ENCODE measurements around the gene CDH4. TPM values are rescaled to one million over a fixed set of nuclear protein-coding genes. Genes with fewer than 3 reads are reported as not detected.

Gene CDH4
- total RNA-seq, 1 experiment from 2014 or later = not detected

DNA sequence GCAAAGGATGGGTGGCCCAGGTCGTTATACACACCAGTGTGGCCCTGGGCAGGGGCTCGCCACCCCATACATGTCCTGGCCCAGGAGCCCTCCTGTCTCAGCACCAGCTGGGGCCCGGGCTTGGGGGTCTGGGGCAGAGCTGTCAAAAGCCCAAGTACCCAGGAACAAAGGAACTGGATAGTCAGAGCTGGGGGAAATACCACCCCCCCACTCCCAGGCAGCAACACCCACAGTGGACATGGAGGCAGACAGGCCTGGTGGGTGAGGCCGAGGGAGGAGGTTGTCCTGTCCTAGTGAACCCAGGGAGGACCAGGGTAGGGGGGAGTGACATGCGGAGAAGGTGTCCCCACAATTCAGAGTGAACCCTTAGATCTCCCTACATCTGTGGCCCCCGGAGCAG lies 406.5 kb downstream of the CDH4 start:
- no peak overlapping the region for H3K4me3 ChIP-seq
- H3K4me2 ChIP-seq = no peak overlapping the region
- H3K27me3 ChIP-seq (ENCODE audit: insufficient read depth, low read depth) = peaks cover 92% of the 10 kb centered on the region
- no peaks in the 10 kb centered on the region for H3F3A ChIP-seq (ENCODE audit: insufficient read depth, low read depth)
- no TSS peak for BruUV-seq (replicated peaks)
- H3K9me3 ChIP-seq (ENCODE audit: insufficient read depth, low read depth) = no peaks in the 10 kb centered on the region
- H3K79me2 ChIP-seq (ENCODE audit: low read depth) = no peaks in the 10 kb centered on the region
- ChIA-PET CTCF (no interaction called here), POLR2A (ENCODE audit: unreplicated experiment) (no interaction called here)
- H3K9me2 ChIP-seq (ENCODE audit: insufficient read depth) = no peaks in the 10 kb centered on the region
- no peaks in the 10 kb centered on the region for H3K36me3 ChIP-seq (ENCODE audit: low read depth)
- no peak for DNase-seq
- H4K20me1 ChIP-seq (ENCODE audit: insufficient read depth) = 0 out of 2 replicates have a peak, but pooled peaks cover 4% of the 10 kb centered on the region
- H3K4me1 ChIP-seq (replicated peaks; ENCODE audit: insufficient read depth) = no peaks in the 10 kb centered on the region
- intact Hi-C loops (cut with micrococcal nuclease; ENCODE audit: unreplicated experiment) = no loop called here
- no peak overlapping the region for H2AFZ ChIP-seq
- TF ChIP-seq EZH2 (IDR thresholded peaks at IDR 0.05; ENCODE audit: low read depth) = no peak
- TF ChIP-seq, protein P1, sequence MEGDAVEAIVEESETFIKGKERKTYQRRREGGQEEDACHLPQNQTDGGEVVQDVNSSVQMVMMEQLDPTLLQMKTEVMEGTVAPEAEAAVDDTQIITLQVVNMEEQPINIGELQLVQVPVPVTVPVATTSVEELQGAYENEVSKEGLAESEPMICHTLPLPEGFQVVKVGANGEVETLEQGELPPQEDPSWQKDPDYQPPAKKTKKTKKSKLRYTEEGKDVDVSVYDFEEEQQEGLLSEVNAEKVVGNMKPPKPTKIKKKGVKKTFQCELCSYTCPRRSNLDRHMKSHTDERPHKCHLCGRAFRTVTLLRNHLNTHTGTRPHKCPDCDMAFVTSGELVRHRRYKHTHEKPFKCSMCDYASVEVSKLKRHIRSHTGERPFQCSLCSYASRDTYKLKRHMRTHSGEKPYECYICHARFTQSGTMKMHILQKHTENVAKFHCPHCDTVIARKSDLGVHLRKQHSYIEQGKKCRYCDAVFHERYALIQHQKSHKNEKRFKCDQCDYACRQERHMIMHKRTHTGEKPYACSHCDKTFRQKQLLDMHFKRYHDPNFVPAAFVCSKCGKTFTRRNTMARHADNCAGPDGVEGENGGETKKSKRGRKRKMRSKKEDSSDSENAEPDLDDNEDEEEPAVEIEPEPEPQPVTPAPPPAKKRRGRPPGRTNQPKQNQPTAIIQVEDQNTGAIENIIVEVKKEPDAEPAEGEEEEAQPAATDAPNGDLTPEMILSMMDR (conservative IDR thresholded peaks at IDR 0.05) = no peak
- H3K27ac ChIP-seq = no peak overlapping the region

DNA sequence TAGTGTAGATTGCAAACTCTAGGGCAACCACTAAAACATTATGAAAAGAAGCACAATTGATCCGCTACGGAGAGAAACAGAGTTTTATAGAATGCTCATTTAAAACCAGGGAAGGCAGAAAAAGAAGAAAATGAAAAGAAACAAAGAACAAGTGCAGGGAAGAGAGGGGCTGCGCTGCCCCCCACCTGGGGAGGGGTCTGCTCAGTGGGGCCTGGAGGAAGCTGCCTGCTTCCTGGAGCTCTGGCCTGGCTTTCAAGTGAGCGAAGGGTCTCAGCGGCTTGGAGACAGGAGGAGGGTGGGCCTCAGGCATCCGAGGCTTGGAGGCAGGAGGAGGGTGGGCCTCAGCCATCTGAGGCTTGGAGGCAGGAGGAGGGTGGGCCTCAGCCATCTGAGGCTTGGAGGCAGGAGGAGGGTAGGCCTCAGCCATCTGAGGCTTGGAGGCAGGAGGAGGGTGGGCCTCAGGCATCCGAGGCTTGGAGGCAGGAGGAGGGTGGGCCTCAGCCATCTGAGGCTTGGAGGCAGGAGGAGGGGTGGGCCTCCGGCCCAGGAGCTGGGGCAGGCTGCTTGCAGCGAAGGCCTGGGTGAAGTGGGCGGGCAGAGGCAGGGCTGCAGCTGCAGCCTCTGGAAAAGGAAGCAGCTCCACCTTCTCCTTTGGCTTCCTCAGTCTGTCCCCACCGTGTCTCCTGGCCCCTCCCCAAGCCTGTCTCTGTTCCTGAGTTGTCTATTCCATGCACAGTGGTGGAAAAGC lies 407.4 kb downstream of the CDH4 start:
- H3K79me2 ChIP-seq (ENCODE audit: low read depth) = no peaks in the 10 kb centered on the region
- H3F3A ChIP-seq (ENCODE audit: insufficient read depth, low read depth) = no peaks in the 10 kb centered on the region
- no peak overlapping the region for H3K4me2 ChIP-seq
- no TSS peak for BruUV-seq (replicated peaks)
- no peak overlapping the region for H2AFZ ChIP-seq
- no peak for DNase-seq
- H4K20me1 ChIP-seq (ENCODE audit: insufficient read depth) = 0 out of 2 replicates have a peak, but pooled peaks cover 4% of the 10 kb centered on the region
- intact Hi-C loops (cut with micrococcal nuclease; ENCODE audit: unreplicated experiment) = no loop called here
- peaks cover 97% of the 10 kb centered on the region for H3K27me3 ChIP-seq (ENCODE audit: insufficient read depth, low read depth)
- no peaks in the 10 kb centered on the region for H3K9me3 ChIP-seq (ENCODE audit: insufficient read depth, low read depth)
- H3K9me2 ChIP-seq (ENCODE audit: insufficient read depth) = no peaks in the 10 kb centered on the region
- no peak overlapping the region for H3K4me3 ChIP-seq
- H3K36me3 ChIP-seq (ENCODE audit: low read depth) = no peaks in the 10 kb centered on the region
- H3K4me1 ChIP-seq (replicated peaks; ENCODE audit: insufficient read depth) = no peaks in the 10 kb centered on the region
- ChIA-PET CTCF (interaction anchor here (0.6 kb wide), 1 partner anchor 1080 kb away, joined by 3 read pairs; no protein-coding TSS in a partner anchor), POLR2A (ENCODE audit: unreplicated experiment) (no interaction called here)
- TF ChIP-seq, protein P1 (conservative IDR thresholded peaks at IDR 0.05) = no peak
- TF ChIP-seq EZH2 (IDR thresholded peaks at IDR 0.05; ENCODE audit: low read depth) = no peak
- H3K27ac ChIP-seq = no peak overlapping the region

DNA sequence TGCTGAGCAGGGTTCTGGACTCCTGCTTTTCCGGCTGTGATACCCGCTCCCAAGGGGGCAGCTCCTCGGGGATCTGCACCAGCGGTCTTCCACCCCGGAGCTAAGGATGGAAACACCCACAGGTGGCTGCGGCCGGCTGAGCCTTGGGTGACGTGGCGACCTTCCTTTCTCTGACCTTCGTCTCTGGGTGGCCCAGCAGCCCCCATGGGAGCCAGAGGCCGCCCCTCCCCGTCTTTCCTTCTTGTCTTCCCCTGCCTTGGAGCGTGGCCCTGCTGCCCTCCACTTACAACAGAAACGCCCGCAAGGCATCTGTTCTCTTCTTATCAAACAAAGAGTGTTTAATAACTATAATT lies 407.9 kb downstream of the CDH4 start:
- H3K4me3 ChIP-seq = no peak overlapping the region
- intact Hi-C loops (cut with micrococcal nuclease; ENCODE audit: unreplicated experiment) = no loop called here
- ChIA-PET CTCF (interaction anchor here (0.6 kb wide), 1 partner anchor 1080 kb away, joined by 3 read pairs; no protein-coding TSS in a partner anchor), POLR2A (ENCODE audit: unreplicated experiment) (no interaction called here)
- TF ChIP-seq, protein P1 (conservative IDR thresholded peaks at IDR 0.05) = no peak
- no peak for TF ChIP-seq EZH2 (IDR thresholded peaks at IDR 0.05; ENCODE audit: low read depth)
- H3K27me3 ChIP-seq (ENCODE audit: insufficient read depth, low read depth) = peaks cover 97% of the 10 kb centered on the region
- no peak overlapping the region for H3K27ac ChIP-seq
- H3K9me2 ChIP-seq (ENCODE audit: insufficient read depth) = no peaks in the 10 kb centered on the region
- no TSS peak for BruUV-seq (replicated peaks)
- no peak for DNase-seq
- no peaks in the 10 kb centered on the region for H3K36me3 ChIP-seq (ENCODE audit: low read depth)
- H3K9me3 ChIP-seq (ENCODE audit: insufficient read depth, low read depth) = no peaks in the 10 kb centered on the region
- H3K4me1 ChIP-seq (replicated peaks; ENCODE audit: insufficient read depth) = no peaks in the 10 kb centered on the region
- 0 out of 2 replicates have a peak, but pooled peaks cover 4% of the 10 kb centered on the region for H4K20me1 ChIP-seq (ENCODE audit: insufficient read depth)
- no peaks in the 10 kb centered on the region for H3K79me2 ChIP-seq (ENCODE audit: low read depth)
- H3K4me2 ChIP-seq = no peak overlapping the region
- H2AFZ ChIP-seq = no peak overlapping the region
- no peaks in the 10 kb centered on the region for H3F3A ChIP-seq (ENCODE audit: insufficient read depth, low read depth)
